Endometrial microvascular endothelial cells (primary cell): ENCODE measurements around the gene SYNRG. TPM values are rescaled to one million over a fixed set of nuclear protein-coding genes. Genes with fewer than 3 reads are reported as not detected.
"Not testable (repeated sequence)": the region's sequence is repeated elsewhere in the genome, so short reads cannot be mapped to it uniquely, and the experiment has no call there.

ENCODE experiments used
- in situ Hi-C: cut with HindIII; loops from 2 replicates; pipeline ENCODE4 v1.10.0; 2017; ENCODE audit warnings: low sequenced_read_pairs, low pct_unique_long_range_greater_than_20kb; ENCODE audit errors: inconsistent ontology term
- total RNA-seq: library from RNA; depleted of rRNA; stranded (reverse); fragments of >200 nt; gene quantifications from one replicate; pipeline ENCODE4 v1.2.3, GENCODE V29; 2015; ENCODE audit errors: inconsistent ontology term

The SYNRG gene
- total RNA-seq, 1 donor from 2014 or later, result 27.9 TPM

DNA sequence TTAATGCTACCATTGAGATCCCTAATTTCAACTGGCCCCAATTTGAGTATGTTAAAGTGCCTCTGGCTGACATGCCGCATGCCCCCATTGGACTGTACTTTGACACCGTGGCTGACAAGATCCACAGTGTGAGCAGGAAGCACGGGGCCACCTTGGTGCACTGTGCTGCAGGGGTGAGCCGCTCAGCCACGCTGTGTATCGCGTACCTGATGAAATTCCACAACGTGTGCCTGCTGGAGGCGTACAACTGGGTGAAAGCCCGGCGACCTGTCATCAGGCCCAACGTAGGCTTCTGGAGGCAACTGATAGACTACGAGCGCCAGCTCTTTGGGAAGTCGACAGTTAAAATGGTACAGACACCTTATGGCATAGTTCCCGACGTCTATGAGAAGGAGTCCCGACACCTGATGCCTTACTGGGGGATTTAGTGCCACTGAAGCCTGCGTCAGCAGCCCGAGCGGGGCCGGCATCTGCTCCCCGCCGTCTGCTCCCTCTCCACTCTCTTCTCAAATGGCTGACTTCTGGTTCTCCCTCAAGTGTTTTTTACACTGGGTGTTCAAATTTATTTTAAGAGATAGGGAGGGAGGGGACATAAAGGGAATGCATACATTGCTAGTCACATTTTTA is 96.7 kb downstream of the SYNRG start:
- in situ Hi-C loops, result no loop called here

DNA sequence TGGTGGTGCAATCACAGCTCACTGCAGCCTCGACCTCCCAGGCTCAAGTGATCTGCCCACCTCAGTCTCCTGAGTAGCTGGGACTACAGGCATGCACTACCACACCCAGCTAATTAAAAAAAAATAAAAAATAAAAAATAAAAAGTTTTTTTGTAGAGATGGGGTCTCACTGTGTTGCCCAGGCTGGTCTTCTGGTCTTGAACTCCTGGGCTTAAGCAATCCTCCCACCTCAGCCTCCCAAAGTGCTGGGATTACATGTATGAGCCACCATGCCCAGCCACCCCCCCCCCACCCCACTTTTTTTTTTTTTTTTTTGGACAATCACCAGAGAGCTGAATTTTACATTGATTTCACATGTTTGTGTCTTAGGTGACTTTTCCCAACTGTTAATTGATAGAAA is 97.6 kb downstream of the SYNRG start:
- in situ Hi-C loops, result not testable (repeated sequence)

GRCh38 chr17:37510056-37510455 is 99.2 kb downstream of the SYNRG start:
- in situ Hi-C loops, result no loop called here

GRCh38 chr17:37507111-37507510 is 102.1 kb downstream of the SYNRG start:
- in situ Hi-C loops, result no loop called here

DNA sequence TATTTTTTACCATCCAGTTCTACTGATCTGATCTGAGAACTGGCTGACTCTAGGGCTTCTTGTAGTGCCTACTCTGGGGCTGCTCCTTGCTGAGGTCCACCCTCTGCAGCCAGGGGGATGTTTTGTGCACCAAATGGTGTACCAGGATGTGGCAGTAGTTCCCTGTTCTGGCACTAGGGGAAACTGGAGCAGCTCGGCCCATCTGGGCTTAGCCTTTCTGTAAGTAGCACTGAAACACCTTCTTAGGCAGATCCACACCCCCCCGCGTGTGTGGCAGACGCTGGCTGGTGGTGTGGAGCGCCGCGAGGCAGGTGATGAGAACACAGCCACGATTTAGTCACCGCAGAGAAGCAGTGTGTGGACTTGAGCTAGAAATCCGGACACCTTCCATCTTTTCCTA is 102.5 kb downstream of the SYNRG start:
- in situ Hi-C loops, result no loop called here

DNA sequence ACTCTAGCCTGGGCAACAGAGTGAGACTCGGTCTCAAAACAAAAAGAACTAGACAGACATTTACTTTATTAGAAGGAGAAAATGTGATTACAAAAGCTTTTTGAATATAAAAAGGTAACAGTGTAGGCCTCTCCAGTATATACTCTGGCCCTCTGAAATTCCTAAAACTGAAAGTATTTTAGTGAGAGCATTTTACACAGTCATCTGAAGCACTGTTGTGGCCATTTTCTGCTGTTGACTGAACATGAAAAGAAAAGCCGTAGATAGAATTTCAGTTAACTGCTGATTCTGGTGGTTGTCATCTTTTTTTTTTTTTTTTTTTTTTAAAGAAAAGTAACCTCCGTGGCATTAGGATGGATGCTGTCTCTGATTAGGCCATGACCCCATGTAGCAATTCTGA is 103.9 kb downstream of the SYNRG start:
- in situ Hi-C loops, result no loop called here

DNA sequence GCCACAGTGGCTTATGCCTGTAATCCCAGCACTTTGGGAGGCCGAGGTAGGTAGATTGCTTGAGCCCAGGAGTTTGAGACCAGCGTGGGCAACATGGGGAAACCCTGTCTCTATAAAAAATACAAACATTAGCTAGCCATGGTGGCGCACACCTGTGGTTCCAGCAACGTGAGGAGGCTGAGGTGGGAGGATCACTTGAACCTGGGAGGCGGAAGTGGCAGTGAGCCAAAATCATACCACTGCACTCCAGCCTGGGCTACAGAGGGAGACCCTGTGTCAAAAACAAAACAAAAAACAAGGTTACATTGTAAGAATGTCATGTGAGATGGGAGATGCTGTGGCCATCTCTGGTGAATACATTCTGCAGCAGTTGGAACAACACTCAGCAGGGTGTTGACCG is 106.1 kb downstream of the SYNRG start:
- in situ Hi-C loops, result no loop called here

DNA sequence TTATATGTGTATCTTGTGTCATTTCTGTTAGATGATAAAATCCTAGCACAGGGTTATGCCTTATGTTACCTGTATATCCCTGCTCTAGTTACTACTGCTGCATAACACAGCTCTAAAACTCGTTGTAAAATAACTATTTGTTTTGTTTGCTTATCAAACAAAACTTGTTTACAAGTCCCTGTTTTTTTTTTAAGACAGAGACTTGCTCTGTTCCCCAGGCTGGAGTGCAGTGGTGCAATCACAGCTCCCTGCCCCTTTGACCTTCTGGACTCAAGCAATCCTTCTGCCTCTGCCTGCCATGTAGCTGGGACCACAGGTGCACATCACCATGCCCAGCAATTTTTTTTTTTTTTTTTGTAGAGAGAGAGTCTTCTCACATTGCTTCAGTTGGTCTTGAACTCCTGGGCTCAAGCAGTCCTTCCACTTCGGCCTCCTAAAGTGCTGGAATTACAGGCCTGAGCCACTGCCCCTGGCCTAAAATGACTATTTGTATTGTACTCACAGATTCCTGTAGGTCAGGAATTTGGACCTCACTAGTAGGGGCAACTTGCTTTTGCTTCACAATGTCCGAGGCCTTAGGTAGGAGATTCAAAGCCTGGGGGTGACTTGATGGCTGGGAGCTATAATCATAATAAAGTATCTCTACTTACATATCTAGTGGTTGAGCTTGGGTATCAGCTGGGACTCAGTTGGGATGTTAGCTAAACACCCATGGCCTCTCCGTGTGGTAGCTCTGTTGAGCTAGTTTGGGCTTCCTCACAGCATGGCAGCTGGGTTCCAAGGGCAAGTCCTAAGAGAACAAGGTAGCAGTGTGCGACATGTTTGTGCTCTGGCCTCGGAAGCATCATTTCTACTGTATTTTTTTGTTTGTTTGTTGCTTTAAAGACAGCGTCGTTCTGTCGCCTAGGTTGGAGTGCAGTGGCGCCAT is 106.9 kb downstream of the SYNRG start:
- in situ Hi-C loops, result no loop called here

GRCh38 chr17:37500378-37500777 is 108.8 kb downstream of the SYNRG start:
- in situ Hi-C loops, result no loop called here

GRCh38 chr17:37494971-37495370 is 114.2 kb downstream of the SYNRG start:
- in situ Hi-C loops, result no loop called here

- in situ Hi-C loops, result no loop called here
Measured at GRCh38 chr17:37494401-37494831, 114.8 kb downstream of the SYNRG start.

DNA sequence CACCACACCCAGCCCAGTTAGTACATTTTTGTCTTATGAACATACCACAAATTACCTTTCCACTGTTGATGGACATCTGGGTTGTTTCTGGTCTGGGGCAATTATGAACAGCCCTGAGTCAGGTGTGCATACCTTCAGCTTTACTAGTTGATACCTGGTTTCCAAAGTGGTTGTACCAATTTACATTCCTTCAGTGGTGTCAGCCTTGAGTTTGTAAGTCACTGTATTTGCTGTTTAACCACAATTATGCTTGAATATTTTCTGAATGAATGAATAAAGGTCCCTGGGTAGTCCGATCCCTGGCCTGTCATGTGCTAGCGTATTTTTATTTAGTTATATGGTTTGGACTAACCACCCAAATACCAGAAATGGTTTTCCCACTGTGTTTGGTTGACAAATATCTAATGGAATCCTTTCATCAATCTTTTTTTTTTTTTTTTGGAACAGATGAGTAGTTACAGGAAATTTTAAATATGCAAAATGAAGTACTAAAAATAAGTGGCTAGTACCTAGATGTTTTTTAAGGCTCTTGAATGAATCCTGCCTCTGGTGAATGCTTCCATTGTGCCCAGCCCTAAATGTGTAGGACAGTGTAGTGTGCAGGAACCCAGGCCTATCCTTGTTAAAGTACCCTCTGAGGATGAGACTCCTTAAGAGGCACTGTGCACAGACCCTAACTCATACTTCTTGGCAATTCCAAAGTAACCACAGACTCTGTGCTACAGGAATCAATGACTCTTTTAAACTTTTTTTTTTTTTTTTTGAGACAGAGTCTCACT is 115.8 kb downstream of the SYNRG start:
- in situ Hi-C loops, result no loop called here

DNA sequence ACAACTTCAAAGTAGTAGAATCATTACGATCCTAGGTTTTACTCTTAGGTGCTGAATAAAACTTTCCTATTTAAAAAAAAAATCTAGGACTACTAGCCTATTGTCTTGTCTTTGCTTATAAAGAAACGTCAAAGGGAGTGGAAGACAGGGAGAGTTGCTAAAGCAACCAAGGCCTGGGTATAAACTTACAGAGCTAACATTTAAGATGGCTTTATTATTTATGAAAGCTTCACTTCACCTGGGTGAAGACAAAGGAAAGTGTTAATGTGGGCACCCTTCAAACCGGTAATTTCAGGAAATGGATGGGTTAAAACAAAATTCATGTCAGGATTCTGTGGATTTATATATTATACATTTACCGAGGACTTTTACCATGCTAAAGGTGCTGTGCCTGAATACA is 117.1 kb downstream of the SYNRG start:
- in situ Hi-C loops, result no loop called here

- in situ Hi-C loops, result no loop called here
Measured at GRCh38 chr17:37490638-37491614, 118.3 kb downstream of the SYNRG start.

GRCh38 chr17:37490022-37490587 is 119.1 kb downstream of the SYNRG start:
- in situ Hi-C loops, result no loop called here

DNA sequence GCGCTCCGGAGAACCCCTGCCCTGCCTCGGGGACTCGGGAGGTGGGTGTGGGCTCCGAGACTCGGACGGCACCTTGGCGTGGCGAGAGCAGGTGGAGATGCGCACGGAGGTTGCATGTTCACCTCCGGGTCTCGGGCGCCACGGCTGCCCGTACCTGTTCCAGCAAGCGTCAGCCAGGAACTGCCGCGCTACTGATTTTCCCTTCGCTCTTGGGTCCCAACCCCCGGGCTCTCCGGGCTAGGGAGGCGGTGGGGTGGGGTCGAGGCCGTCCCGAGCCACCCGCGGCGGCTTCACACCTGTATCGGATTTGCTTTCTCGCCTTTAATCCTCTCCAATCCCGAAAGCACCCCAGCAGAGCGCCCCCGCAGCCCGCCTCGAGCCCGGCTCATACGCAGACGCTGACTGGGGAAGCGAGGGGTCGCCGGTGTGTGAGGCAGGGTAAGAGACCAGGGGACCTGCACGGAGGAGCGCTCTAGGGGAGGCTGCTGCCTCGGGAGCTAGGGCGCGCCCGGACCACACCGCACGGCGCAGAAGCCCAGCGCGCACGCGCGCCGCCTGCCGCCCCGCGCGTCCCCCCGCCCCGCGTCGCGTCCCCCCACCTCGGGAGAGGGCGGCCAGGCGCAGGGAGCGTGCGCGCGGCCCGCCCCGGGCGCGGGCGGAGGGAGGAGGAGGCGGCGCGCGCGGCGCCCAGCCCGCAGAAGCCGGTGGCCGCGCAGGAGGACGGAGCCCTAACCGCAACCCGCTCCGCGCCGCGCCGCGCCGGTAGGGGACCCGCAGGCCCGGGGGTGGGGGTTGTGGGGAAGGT is 119.8 kb downstream of the SYNRG start, which contains the start of gene DUSP14:
DUSP14 (plus strand) TSS at position 695 of the 805 bp plus-strand sequence. CDS start 22,382 bp downstream, outside the sequence.
- in situ Hi-C loops, result no loop called here

- in situ Hi-C loops, result no loop called here
Measured at GRCh38 chr17:37488607-37489196, 120.5 kb downstream of the SYNRG start.
